Tibial artery (tissue), 4 donors: Measurements from ENCODE around the gene SORT1.
A peak's percentile ranks its signal among the peaks of the same experiment; 100 is the strongest.

Experiments
- DNase-seq, 2 donors: peaks; one replicate each; pipeline ENCODE4 v3.0.0-alpha.2; 2019
- H3K27ac ChIP-seq, 2 donors: fragments of 200-600 bp; sonication (generic) in 1 of 2; 1 replicate in 1 of 2; 2 replicates in 1 of 2; pipeline ENCODE4 v1.5.1; 2018 to 2019; ENCODE audit warnings: mild to moderate bottlenecking in 1 of 2
- H3K27me3 ChIP-seq, 2 donors: fragments of 200-600 bp; sonication (generic) in 1 of 2; one replicate each; pipeline versions ENCODE4 v1.5.1 to v1.6.0; 2016 to 2019
- H3K36me3 ChIP-seq, 3 donors: fragments of 200-600 bp; sonication (generic) in 2 of 3; one replicate each; pipeline ENCODE4 v1.5.1; 2016 to 2019; ENCODE audit warnings: mild to moderate bottlenecking in 2 of 3
- H3K4me1 ChIP-seq, 4 donors: fragments of 200-600 bp; sonication (generic) in 2 of 4; 1 replicate in 3 of 4; 2 replicates in 1 of 4; pipeline ENCODE4 v1.5.1; 2016 to 2019
- H3K4me3 ChIP-seq, 2 donors: fragments of 200-600 bp; sonication (generic) in 1 of 2; 1 replicate in 1 of 2; 2 replicates in 1 of 2; pipeline ENCODE4 v1.5.1; 2018 to 2019; ENCODE audit warnings: mild to moderate bottlenecking in 2 of 2
- H3K9me3 ChIP-seq, 3 donors: fragments of 200-600 bp; sonication (generic) in 1 of 3; one replicate each; pipeline ENCODE4 v1.5.1; 2016 to 2019
- CTCF ChIP-seq, 2 experiments: fragments of 200-600 bp in 1 of 2; fragments of 450-650 bp in 1 of 2; IDR thresholded peaks; one replicate each; pipeline ENCODE4 v1.5.1; 2017 to 2019; ENCODE audit warnings: antibody characterized with exemption in 2 of 2, mild to moderate bottlenecking in 1 of 2, moderate library complexity in 1 of 2
- intact Hi-C: fragments of 100-400 bp; cut with DNase I; formaldehyde crosslinking; loops from one replicate; pipeline ENCODE4 v1.15.0; 2023; ENCODE audit warnings: low total_unique reads

The SORT1 gene

GRCh38 chr1:109392788-109393616, 4.7 kb downstream of the SORT1 start:
- intact Hi-C loops, result no loop called here
- Histone ChIP-seq H3K4me1 (peaks cover 3 to 76% (median 38%) of the 10 kb centered on the region in 4 donors), H3K4me3 (peak overlapping the region; percentile 66 to 69), H3K36me3 (no peaks in the 10 kb centered on the region), H3K9me3 (no peaks in the 10 kb centered on the region), H3K27ac (peak overlapping the region; percentile 82 to 87), H3K27me3 (no peaks in the 10 kb centered on the region)
- peak; percentile 62 to 83 for DNase-seq
- TF ChIP-seq CTCF (IDR thresholded peaks at IDR 0.05), result no peak

- H3K27ac ChIP-seq, result peak overlapping the region; percentile 82 to 87
- peak overlapping the region; percentile 66 to 69 for H3K4me3 ChIP-seq
- H3K36me3 ChIP-seq, result no peaks in the 10 kb centered on the region
- DNase-seq, result peak; percentile 55 to 82
- peaks cover 3 to 84% (median 44%) of the 10 kb centered on the region in 4 donors for H3K4me1 ChIP-seq
- H3K9me3 ChIP-seq, result no peaks in the 10 kb centered on the region
- no peak for TF ChIP-seq CTCF (IDR thresholded peaks at IDR 0.05)
- intact Hi-C loops, result no loop called here
- H3K27me3 ChIP-seq, result no peaks in the 10 kb centered on the region
These were observed 5.5 kb downstream of the SORT1 start for GRCh38 chr1:109392037-109392787.

- Histone ChIP-seq H3K27me3 (no peaks in the 10 kb centered on the region), H3K36me3 (no peaks in the 10 kb centered on the region), H3K4me3 (peak overlapping the region; percentile 66 to 69), H3K27ac (peak overlapping the region; percentile 82 to 87), H3K9me3 (no peaks in the 10 kb centered on the region), H3K4me1 (peaks cover 3 to 90% (median 50%) of the 10 kb centered on the region in 4 donors)
- DNase-seq, result no peak
- intact Hi-C loops, result no loop called here
- TF ChIP-seq CTCF (IDR thresholded peaks at IDR 0.05), result no peak
These were observed 6.1 kb downstream of the SORT1 start for GRCh38 chr1:109391626-109392025.

- Histone ChIP-seq H3K36me3 (no peaks in the 10 kb centered on the region), H3K27ac (peak overlapping the region; percentile 82 to 87), H3K4me1 (peaks cover 3 to 95% (median 54%) of the 10 kb centered on the region in 4 donors), H3K9me3 (no peaks in the 10 kb centered on the region), H3K27me3 (no peaks in the 10 kb centered on the region), H3K4me3 (peak overlapping the region; percentile 66 to 69)
- DNase-seq, result no peak
- no peak for TF ChIP-seq CTCF (IDR thresholded peaks at IDR 0.05)
- intact Hi-C loops, result no loop called here
These were observed 6.6 kb downstream of the SORT1 start for GRCh38 chr1:109391157-109391556.

GRCh38 chr1:109389638-109390341, 7.9 kb downstream of the SORT1 start:
- DNase-seq, result no peak
- peak overlapping the region; percentile 66 to 69 for H3K4me3 ChIP-seq
- no peaks in the 10 kb centered on the region for H3K36me3 ChIP-seq
- H3K27me3 ChIP-seq, result no peaks in the 10 kb centered on the region
- peak overlapping the region; percentile 82 to 87 for H3K27ac ChIP-seq
- H3K9me3 ChIP-seq, result no peaks in the 10 kb centered on the region
- peaks cover 3 to 97% (median 64%) of the 10 kb centered on the region in 4 donors for H3K4me1 ChIP-seq
- TF ChIP-seq CTCF (IDR thresholded peaks at IDR 0.05), result no peak
- intact Hi-C loops, result no loop called here
